GM12891 (cell line): ENCODE measurements around the gene GTF3C2.

Source experiments
- DNase-seq: peaks from one replicate; pipeline ENCODE4 v3.0.0; 2011; ENCODE audit warnings: low spot score; ENCODE audit not compliant: insufficient read length
- FAIRE-seq: peaks from 2 replicates; lab custom pipeline; 2011; peaks lifted over from hg19 to GRCh38; lab: Jason Lieb, UNC
- PAX5 ChIP-seq: IDR thresholded peaks from 2 replicates; pipeline ENCODE4 v1.6.1; 2011; ENCODE audit warnings: low read length, moderate library complexity, mild to moderate bottlenecking; ENCODE audit not compliant: insufficient read depth, severe bottlenecking
- POLR2A ChIP-seq: IDR thresholded peaks from 2 replicates; pipeline ENCODE4 v1.6.1; 2011; ENCODE audit warnings: low read depth, low read length, control low read depth
- POLR2AphosphoS5 ChIP-seq: IDR thresholded peaks from 2 replicates; pipeline ENCODE4 v1.6.1; 2011; ENCODE audit warnings: low read depth, low read length, control low read depth
- POU2F2 ChIP-seq: IDR thresholded peaks from 2 replicates; pipeline ENCODE4 v1.6.1; 2011; ENCODE audit warnings: low read depth, mild to moderate bottlenecking, control low read depth, low read length, moderate library complexity
- SPI1 ChIP-seq: IDR thresholded peaks from 2 replicates; pipeline ENCODE4 v1.6.1; 2011; ENCODE audit warnings: low read depth, low read length, control low read depth
- TAF1 ChIP-seq: IDR thresholded peaks from 2 replicates; pipeline ENCODE4 v1.6.1; 2011; ENCODE audit warnings: low read depth, low read length, control low read depth

GTF3C2 gene

DNA sequence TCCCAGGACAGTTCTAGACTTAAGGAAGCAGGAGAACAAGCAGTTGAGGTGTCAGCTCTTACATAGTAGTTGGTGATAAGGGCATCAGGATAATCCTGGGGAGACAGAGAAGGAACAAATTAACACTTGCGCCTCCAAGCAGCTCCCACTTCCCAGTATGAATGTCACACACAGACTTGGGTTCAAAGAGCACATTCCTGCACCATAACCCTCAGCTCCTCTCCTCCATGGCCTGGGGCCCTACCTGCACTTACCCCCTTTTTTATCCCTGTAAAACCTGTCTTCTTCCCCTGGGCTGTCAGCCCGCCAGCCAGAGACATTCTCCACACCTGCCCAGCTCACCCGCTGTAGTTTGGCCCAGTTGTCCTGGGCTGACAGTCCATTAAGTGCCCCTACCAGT, 44.4 kb downstream of the GTF3C2 start:
- no peak for FAIRE-seq
- DNase-seq: no peak
- no peak for TF ChIP-seq TAF1
- TF ChIP-seq POLR2A: no peak
- TF ChIP-seq PAX5: no peak
- no peak for TF ChIP-seq POLR2AphosphoS5
- no peak for TF ChIP-seq POU2F2
- no peak for TF ChIP-seq SPI1

DNA sequence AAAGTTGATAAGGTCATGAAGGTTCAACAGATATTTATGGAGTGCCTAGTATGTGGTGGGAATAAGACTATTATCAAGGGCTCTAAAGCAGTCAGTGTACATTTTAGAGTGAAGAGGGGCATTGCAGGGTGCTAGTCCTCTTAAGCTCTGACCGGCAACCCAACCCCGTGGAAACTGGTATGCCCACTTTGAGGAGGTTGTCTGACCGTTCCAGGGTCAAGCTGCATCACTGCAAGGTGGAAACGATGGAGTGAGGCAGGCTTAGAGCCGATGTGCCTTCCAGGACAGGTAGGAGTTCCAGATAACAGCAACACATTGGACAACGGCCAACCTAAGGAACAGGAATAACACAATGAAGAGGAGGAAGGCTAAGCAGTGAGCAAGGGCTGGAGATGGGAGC, 46.9 kb downstream of the GTF3C2 start:
- TF ChIP-seq TAF1: no peak
- TF ChIP-seq POLR2A: no peak
- TF ChIP-seq SPI1: no peak
- TF ChIP-seq POU2F2: no peak
- no peak for TF ChIP-seq PAX5
- TF ChIP-seq POLR2AphosphoS5: no peak
- FAIRE-seq: no peak

DNA sequence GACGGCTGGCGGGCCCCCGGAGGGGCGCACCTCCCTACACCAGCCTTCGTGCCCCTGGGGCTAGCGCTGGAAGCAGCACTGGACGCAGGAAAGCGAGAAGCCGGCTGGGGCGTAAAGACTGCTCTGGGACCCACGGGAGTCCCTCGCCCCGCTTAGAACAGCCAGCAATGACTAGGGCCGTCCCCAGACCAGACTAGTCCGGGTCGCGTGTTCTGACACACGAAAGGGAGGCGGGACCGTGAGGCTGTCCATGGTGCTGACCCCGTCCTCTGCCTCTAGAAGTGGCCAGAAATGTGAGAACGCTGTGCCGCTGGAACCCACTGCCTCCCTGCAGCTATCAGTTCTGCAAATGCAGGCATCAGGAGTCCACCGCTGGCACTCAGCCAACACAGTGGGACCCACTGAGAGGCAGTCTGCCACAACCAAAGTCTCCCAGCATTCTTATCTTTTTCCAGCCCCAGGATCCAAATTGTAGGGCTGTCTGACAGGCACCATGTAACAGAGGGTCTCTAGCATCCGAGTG, 48.1 kb downstream of the GTF3C2 start, which contains the start of gene UCN:
UCN (minus strand) TSS at position 87 of the 523 bp plus-strand sequence. CDS start 550 bp downstream, outside the sequence.
- FAIRE-seq (no peak), DNase-seq (no peak)
- TF ChIP-seq POU2F2 (no peak), PAX5 (no peak), SPI1 (no peak), POLR2A (no peak), TAF1 (no peak), POLR2AphosphoS5 (no peak)

More for the DNA sequence above, 46.9 kb downstream of the GTF3C2 start:
- no peak for DNase-seq

DNA sequence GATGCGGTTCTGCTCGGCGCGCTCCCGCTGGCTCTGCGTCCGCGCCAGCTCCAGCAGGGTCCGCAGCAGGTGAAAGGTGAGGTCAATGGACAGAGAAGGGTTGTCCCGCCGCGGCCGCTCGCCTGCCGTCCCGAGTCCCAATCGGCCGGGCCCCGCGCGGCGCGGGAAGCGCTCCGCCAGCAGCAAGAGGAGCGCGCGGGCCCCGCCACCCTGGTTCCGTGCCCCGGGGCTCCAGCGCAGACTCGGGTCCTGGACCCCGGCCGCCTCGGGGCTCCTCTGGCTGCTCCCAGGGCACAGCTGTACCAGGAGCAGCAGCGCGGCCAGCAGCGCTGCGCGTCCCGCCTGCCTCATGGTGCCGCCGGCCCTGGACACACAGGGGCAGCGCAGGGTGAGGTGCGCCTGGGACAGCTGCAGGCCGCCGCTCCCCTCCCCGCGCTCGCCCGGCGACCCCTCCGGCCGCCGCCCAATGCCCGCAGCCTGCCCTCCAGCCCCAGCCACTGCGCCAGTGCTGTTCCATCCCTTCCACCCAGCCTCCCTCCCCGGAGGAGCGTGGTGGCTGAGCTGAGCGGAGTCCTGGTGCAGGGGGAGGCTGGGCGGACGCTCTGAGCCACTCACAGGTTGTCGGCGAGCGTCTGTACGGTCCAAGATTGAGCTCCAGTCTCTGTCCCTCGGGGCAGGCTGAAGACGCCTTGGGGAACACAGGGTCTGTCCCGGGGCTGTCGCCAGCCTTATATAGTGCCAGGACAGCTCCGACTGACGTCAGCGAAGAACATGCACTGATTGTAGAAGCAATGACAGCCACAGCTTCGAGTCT, 48.8 kb downstream of the GTF3C2 start:
- FAIRE-seq (no peak), DNase-seq (no peak)
- no peak for TF ChIP-seq POU2F2
- no peak for TF ChIP-seq TAF1
- no peak for TF ChIP-seq POLR2A
- no peak for TF ChIP-seq PAX5

DNA sequence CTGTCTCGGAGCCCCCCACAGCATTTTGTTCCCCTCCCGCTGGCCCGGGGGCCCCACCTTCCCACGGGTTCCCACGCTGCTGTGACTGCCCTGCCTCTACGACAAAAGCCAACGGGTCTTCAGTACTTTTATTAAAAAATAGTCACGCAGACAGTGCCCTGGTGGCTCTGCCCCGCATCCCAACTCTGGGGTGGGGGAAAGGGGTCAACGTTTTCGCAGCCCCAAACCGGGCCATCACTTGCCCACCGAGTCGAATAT, 49.3 kb downstream of the GTF3C2 start:
- TF ChIP-seq TAF1 (no peak), SPI1 (no peak)
- DNase-seq (no peak), FAIRE-seq (no peak)

DNA sequence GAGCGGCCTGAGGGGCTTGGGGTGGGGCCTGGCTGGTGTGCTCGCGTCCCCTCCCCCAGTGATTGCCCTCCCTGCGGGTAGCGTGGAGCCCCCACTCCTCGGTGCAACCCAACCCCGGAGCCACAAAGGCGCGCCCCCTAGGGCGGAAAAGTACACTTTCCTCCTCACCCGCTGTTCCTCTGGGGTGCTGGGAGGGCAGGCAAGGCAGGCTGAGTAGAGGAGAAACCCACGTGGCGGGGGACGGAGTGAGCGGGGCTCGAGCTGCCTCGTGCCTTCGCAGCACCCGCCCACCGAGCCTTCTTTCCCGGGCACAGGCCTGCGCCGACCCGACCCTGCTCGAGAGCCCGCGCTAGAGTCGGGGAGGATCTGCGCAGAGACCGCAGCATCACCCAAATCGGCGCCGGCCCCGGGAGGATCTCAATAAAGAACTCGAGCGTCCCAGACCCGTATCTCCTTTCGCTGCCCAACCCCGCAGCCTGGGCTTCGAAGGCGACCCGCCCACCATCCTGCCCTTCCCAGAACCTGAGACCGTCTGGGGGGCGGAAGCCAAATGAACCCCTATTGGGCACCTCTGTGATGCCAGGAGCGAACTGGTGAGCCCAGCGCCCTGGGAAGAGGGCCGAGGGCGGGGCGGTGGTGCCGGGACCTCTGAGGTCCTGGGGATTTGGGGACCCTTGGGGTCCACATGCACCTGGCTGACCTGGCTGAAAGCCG, 49.8 kb downstream of the GTF3C2 start:
- no peak for TF ChIP-seq POLR2AphosphoS5
- no peak for TF ChIP-seq PAX5
- TF ChIP-seq TAF1: no peak
- TF ChIP-seq SPI1: no peak
- no peak for TF ChIP-seq POU2F2
- no peak for TF ChIP-seq POLR2A
- peak; percentile 62 for FAIRE-seq
- DNase-seq: peak; percentile 41

DNA sequence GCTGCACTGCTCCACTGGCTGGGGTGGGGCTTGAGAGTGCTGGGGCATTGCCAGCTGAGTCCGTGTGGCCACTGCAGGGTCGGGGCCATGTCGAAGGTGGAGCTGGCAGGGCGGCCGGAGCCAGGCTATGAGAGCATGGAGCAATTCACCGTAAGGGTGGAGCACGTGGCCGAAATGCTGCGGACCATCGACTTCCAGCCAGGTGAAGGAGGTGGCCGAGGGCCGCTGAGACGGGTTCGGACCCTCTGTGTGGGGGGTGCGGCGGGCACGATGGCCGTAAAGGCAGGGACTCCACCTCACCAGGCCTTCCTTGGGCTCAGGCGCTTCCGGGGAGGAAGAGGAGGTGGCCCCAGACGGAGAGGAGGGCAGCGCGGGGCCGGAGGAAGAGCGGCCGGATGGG, 50.4 kb downstream of the GTF3C2 start:
- DNase-seq (no peak), FAIRE-seq (no peak)
- TF ChIP-seq POLR2AphosphoS5 (no peak), TAF1 (no peak), POLR2A (no peak), SPI1 (no peak), POU2F2 (no peak), PAX5 (no peak)

DNA sequence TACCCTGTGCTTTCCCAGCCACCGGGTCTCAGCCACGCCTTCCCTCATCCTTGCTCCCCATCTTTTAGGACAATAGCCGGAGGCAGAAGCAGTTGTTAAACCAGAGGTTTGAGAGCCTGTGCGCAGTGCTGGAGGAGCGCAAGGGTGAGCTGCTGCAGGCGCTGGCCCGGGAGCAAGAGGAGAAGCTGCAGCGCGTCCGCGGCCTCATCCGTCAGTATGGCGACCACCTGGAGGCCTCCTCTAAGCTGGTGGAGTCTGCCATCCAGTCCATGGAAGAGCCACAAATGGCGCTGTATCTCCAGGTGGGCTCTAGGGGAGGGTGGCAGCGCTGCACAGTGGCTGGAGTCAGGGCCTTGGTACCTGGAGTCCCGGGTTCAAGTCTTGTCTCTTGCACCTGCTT, 51.0 kb downstream of the GTF3C2 start:
- FAIRE-seq (no peak), DNase-seq (no peak)
- no peak for TF ChIP-seq POU2F2

DNA sequence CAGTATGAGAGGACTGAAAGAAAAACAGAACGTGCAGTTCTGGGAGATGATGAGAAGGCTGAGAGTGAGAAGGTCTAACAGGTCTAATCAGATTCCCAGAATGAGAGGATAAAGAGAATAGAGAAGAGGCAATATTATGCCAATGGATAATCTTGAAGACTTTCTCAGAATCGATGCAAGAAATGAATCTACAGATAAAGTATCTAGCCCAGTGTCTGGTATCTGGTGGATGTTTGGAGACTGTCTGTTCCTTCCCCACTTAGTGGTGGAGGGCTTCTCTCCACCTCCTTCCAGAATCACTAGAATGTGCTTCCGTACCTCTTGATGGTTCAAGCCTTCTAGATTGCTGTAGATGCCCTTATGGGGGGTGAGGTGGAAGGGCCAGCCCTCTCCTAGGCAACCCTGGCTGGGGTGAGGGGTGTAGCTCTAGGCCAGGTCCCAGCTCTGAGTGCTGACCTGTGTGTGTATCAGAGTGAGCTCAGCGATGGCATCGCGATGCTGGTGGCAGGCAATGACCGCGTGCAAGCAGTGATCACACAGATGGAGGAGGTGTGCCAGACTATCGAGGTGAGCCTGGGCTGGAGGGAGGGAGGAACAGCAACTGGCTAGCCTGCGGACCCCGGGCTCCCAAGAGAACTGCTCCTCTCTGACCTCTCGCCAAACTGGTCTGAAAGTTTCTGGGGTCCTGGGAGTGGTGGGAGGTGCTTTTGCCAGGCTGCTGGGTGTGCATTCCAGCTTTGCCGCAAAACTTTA, 51.9 kb downstream of the GTF3C2 start:
- FAIRE-seq: no peak
- no peak for DNase-seq

More for the DNA sequence above, 51.9 kb downstream of the GTF3C2 start:
- TF ChIP-seq TAF1 (no peak), SPI1 (no peak), POLR2AphosphoS5 (no peak), POLR2A (no peak), POU2F2 (no peak), PAX5 (no peak)
